Activated naive CD4-positive, alpha-beta T cell treated with anti-CD3 and anti-CD28 coated beads, Interleukin-2, amount 10 ng/mL, durations not matched to agents 7 days and 5 days (primary cell): ENCODE results near the gene POU3F3.

ENCODE experiments used
- CTCF ChIA-PET: fragments of 350-600 bp; sonication (Branson Sonifier 250); formaldehyde crosslinking; loops from one replicate; lab custom pipeline; 2021; ENCODE audit warnings: antibody characterized with exemption; lab: Charles Lee
- DNase-seq: peaks from one replicate; pipeline ENCODE4 v3.0.0-alpha.2; 2020
- H3K27ac Mint-ChIP-seq: one replicate; pipeline ENCODE4 v1.8.0; 2021; ENCODE audit warnings: mild to moderate bottlenecking, moderate library complexity, mixed read lengths
- H3K27me3 Mint-ChIP-seq: one replicate; pipeline ENCODE4 v1.8.0; 2021; ENCODE audit warnings: mild to moderate bottlenecking, mixed read lengths
- H3K36me3 Mint-ChIP-seq: one replicate; pipeline ENCODE4 v1.8.0; 2021; ENCODE audit warnings: mixed read lengths
- H3K4me1 Mint-ChIP-seq: one replicate; pipeline ENCODE4 v1.8.0; 2021; ENCODE audit warnings: mixed read lengths
- H3K4me3 Mint-ChIP-seq: one replicate; pipeline ENCODE4 v1.8.0; 2021; ENCODE audit warnings: mild to moderate bottlenecking, moderate library complexity, mixed read lengths
- H3K9me3 Mint-ChIP-seq: one replicate; pipeline ENCODE4 v1.8.0; 2021; ENCODE audit warnings: mixed read lengths

POU3F3 gene

DNA sequence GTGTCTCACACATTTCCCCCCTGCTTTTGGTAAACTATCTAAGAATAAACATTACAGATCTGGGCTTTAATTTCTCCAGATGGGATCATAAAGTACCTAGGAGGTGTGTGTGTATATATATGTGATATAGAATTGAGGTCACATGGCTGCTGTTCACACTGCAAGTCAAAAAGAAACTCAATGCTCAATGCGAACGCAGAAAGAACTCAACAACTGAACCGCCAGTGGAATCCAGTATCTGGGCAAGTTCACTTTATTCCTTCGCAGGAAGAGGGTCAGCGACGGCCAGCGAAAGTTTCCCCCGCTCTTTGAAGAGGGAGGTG is 17.7 kb downstream of the POU3F3 start:
- no peak for DNase-seq
- no peak overlapping the region for H3K27ac Mint-ChIP-seq
- CTCF ChIA-PET: interaction anchor here (7.0 kb wide), 1 partner anchor 22 kb away, joined by 39 read pairs; no protein-coding TSS in a partner anchor
- no peaks in the 10 kb centered on the region for H3K36me3 Mint-ChIP-seq
- peaks cover 82% of the 10 kb centered on the region for H3K27me3 Mint-ChIP-seq
- no peak overlapping the region for H3K4me3 Mint-ChIP-seq
- no peaks in the 10 kb centered on the region for H3K9me3 Mint-ChIP-seq
- peaks cover 14% of the 10 kb centered on the region for H3K4me1 Mint-ChIP-seq

DNA sequence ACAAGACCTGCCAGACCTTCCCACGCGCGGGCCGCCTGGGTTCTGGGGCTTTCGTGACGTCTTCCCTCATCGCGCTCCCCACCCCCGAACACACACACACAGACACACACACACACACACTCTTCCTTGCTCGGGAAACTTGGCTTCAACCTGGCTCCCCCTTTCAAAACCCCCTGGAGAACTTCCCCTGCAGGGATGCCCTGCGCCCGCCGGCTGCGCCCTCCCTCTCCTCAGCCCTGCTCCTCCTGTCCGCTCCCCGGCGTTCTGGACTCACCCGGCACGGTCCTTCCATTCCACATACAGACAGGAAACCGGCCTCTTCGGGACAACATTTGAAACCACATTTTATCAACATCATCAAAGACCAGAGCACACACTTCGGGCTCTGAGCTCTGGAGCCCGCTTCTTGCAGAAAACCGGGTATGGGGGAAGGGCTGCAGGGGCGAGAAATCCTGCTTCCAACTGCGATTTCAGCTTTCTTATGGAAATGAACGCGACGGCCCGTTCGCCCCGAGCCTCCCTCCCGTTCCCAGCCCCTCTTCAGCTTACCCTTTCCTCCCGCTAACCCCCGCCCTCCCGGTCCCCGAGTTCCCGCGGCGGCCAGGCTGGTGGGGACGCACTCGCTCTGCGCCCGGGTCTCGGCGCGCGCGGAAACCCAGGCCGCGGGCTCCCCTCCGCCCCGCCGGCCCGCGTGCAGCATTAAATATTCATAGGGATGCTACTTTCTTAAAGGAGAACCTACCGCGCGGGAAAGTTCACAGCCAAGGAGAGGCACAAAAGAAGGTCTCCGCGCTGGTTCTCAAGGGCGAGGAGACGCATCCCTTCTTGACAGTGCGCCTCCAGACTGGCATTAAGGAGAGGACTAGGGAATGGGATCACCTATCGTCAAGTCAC is 18.3 kb downstream of the POU3F3 start:
- no peak overlapping the region for H3K27ac Mint-ChIP-seq
- no peaks in the 10 kb centered on the region for H3K36me3 Mint-ChIP-seq
- peak overlapping the region; percentile 27 for H3K4me3 Mint-ChIP-seq
- no peak for DNase-seq
- no peaks in the 10 kb centered on the region for H3K9me3 Mint-ChIP-seq
- CTCF ChIA-PET: interaction anchor here (2.9 kb wide), 1 partner anchor 23 kb away, joined by 27 read pairs; no protein-coding TSS in a partner anchor
- peaks cover 81% of the 10 kb centered on the region for H3K27me3 Mint-ChIP-seq
- H3K4me1 Mint-ChIP-seq: peaks cover 14% of the 10 kb centered on the region

- Mint-ChIP-seq H3K27ac (no peak overlapping the region), H3K4me1 (peaks cover 14% of the 10 kb centered on the region), H3K9me3 (no peaks in the 10 kb centered on the region), H3K27me3 (peaks cover 79% of the 10 kb centered on the region), H3K4me3 (peak overlapping the region; percentile 51), H3K36me3 (no peaks in the 10 kb centered on the region)
- CTCF ChIA-PET: interaction anchor here (1.0 to 2.9 kb wide), 3 partner anchors 8 to 103 kb away, joined by 3 to 27 read pairs (median 3); no protein-coding TSS in a partner anchor
- peak; percentile 74 for DNase-seq
These were observed 19.2 kb downstream of the POU3F3 start for GRCh38 chr2:104872866-104873688.

DNA sequence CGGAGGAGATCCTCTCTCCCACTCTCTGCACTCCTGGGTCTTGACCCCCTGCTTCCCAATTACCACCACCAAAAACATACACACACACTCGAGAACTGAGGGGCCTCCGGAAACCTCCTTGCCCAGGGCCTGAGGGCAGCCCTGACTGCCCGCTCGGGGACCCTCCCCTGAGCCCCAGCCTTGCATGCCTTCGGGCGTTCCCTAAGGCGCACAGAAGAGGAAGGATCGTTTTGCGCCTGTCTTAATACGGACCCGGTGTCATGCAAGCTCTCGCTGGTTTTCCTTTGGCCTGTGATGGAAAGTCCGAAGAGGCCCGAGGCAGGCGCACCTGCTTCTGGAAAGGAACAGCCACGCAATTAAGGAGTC is 19.8 kb downstream of the POU3F3 start:
- Mint-ChIP-seq H3K36me3 (no peaks in the 10 kb centered on the region), H3K9me3 (no peaks in the 10 kb centered on the region), H3K4me1 (peaks cover 14% of the 10 kb centered on the region), H3K27me3 (peaks cover 73% of the 10 kb centered on the region), H3K27ac (no peak overlapping the region), H3K4me3 (peak overlapping the region; percentile 51)
- CTCF ChIA-PET: interaction anchor here (1.0 to 2.9 kb wide), 5 partner anchors 8 to 103 kb away, joined by 3 to 27 read pairs (median 4); no protein-coding TSS in a partner anchor
- DNase-seq: no peak

- no peak overlapping the region for H3K4me3 Mint-ChIP-seq
- H3K4me1 Mint-ChIP-seq: peaks cover 14% of the 10 kb centered on the region
- no peaks in the 10 kb centered on the region for H3K9me3 Mint-ChIP-seq
- H3K27ac Mint-ChIP-seq: no peak overlapping the region
- no peak for DNase-seq
- CTCF ChIA-PET: interaction anchor here (1.1 to 2.9 kb wide), 3 partner anchors 14 to 26 kb away, joined by 4 to 27 read pairs (median 7); no protein-coding TSS in a partner anchor
- H3K27me3 Mint-ChIP-seq: peaks cover 67% of the 10 kb centered on the region
- no peaks in the 10 kb centered on the region for H3K36me3 Mint-ChIP-seq
These were observed 20.3 kb downstream of the POU3F3 start for GRCh38 chr2:104874230-104874629.

GRCh38 chr2:104875262-104875661 is 21.3 kb downstream of the POU3F3 start:
- Mint-ChIP-seq H3K4me3 (no peak overlapping the region), H3K4me1 (peaks cover 14% of the 10 kb centered on the region), H3K9me3 (no peaks in the 10 kb centered on the region), H3K27me3 (peaks cover 60% of the 10 kb centered on the region), H3K27ac (no peak overlapping the region), H3K36me3 (no peaks in the 10 kb centered on the region)
- CTCF ChIA-PET: no interaction called here
- no peak for DNase-seq

- H3K4me1 Mint-ChIP-seq: peaks cover 9% of the 10 kb centered on the region
- CTCF ChIA-PET: interaction anchor here (0.6 kb wide), 1 partner anchor 27 kb away, joined by 4 read pairs; no protein-coding TSS in a partner anchor
- no peaks in the 10 kb centered on the region for H3K36me3 Mint-ChIP-seq
- no peaks in the 10 kb centered on the region for H3K9me3 Mint-ChIP-seq
- H3K27me3 Mint-ChIP-seq: peaks cover 56% of the 10 kb centered on the region
- DNase-seq: no peak
- no peak overlapping the region for H3K27ac Mint-ChIP-seq
- H3K4me3 Mint-ChIP-seq: no peak overlapping the region
These were observed 23.0 kb downstream of the POU3F3 start for GRCh38 chr2:104876606-104877570.

GRCh38 chr2:104878863-104879512 is 25.1 kb downstream of the POU3F3 start:
- Mint-ChIP-seq H3K27me3 (peaks cover 43% of the 10 kb centered on the region), H3K27ac (no peak overlapping the region), H3K36me3 (no peaks in the 10 kb centered on the region), H3K4me1 (no peaks in the 10 kb centered on the region), H3K9me3 (no peaks in the 10 kb centered on the region), H3K4me3 (no peak overlapping the region)
- CTCF ChIA-PET: interaction anchor here (1.1 kb wide), 1 partner anchor 237 kb away, joined by 3 read pairs; no protein-coding TSS in a partner anchor
- no peak for DNase-seq

DNA sequence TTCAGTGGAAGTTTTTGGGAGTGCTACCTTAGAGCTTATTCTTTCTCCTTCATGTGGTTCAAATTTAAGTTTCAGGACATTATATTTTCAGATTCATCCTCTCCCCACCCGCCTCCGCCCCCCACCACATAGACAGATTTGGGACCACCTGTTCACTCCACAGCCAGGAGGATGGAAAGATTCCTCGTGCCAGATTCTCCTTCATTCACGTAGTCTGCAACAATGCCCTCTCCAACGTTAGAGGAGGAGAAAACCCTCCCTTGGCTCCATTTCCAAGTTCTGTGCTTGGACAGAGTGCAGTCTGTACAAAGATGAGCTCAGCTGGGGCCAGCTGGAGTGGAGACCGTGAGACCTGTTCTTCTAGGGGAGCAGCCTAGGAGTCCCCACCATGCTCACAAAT is 26.2 kb downstream of the POU3F3 start:
- Mint-ChIP-seq H3K9me3 (no peaks in the 10 kb centered on the region), H3K27ac (no peak overlapping the region), H3K4me1 (no peaks in the 10 kb centered on the region), H3K36me3 (no peaks in the 10 kb centered on the region), H3K4me3 (no peak overlapping the region), H3K27me3 (peaks cover 38% of the 10 kb centered on the region)
- CTCF ChIA-PET: interaction anchor here (1.1 kb wide), 1 partner anchor 236 kb away, joined by 3 read pairs; no protein-coding TSS in a partner anchor
- DNase-seq: no peak

GRCh38 chr2:104883357-104883756 is 29.4 kb downstream of the POU3F3 start:
- H3K27ac Mint-ChIP-seq: no peak overlapping the region
- peaks cover 4% of the 10 kb centered on the region for H3K9me3 Mint-ChIP-seq
- no peaks in the 10 kb centered on the region for H3K36me3 Mint-ChIP-seq
- no peak overlapping the region for H3K4me3 Mint-ChIP-seq
- DNase-seq: no peak
- H3K4me1 Mint-ChIP-seq: peaks cover 5% of the 10 kb centered on the region
- H3K27me3 Mint-ChIP-seq: peaks cover 24% of the 10 kb centered on the region
- CTCF ChIA-PET: no interaction called here

GRCh38 chr2:104885119-104885782 is 31.3 kb downstream of the POU3F3 start:
- H3K27ac Mint-ChIP-seq: no peak overlapping the region
- peaks cover 21% of the 10 kb centered on the region for H3K27me3 Mint-ChIP-seq
- CTCF ChIA-PET: no interaction called here
- H3K4me1 Mint-ChIP-seq: peaks cover 14% of the 10 kb centered on the region
- H3K4me3 Mint-ChIP-seq: no peak overlapping the region
- H3K9me3 Mint-ChIP-seq: peaks cover 5% of the 10 kb centered on the region
- DNase-seq: no peak
- no peaks in the 10 kb centered on the region for H3K36me3 Mint-ChIP-seq

- H3K9me3 Mint-ChIP-seq: peaks cover 5% of the 10 kb centered on the region
- CTCF ChIA-PET: no interaction called here
- H3K27me3 Mint-ChIP-seq: peaks cover 8% of the 10 kb centered on the region
- peaks cover 14% of the 10 kb centered on the region for H3K4me1 Mint-ChIP-seq
- H3K4me3 Mint-ChIP-seq: no peak overlapping the region
- no peak for DNase-seq
- no peak overlapping the region for H3K27ac Mint-ChIP-seq
- H3K36me3 Mint-ChIP-seq: no peaks in the 10 kb centered on the region
These were observed 33.8 kb downstream of the POU3F3 start for GRCh38 chr2:104887676-104888075.
